MCF 10A (cell line): ENCODE measurements around the gene AP1G2. TPM values are rescaled to one million over a fixed set of nuclear protein-coding genes. Genes with fewer than 3 reads are reported as not detected.

ENCODE experiments used
- BruUV-seq: library from RNA; stranded (reverse); fragments of 400-500 nt; replicated peaks from 2 replicates; lab custom pipeline; 2021; lab: Mats Ljungman, UMichigan
- CTCF ChIA-PET: fragments of 300-600 bp; sonication (Branson Sonifier 250); formaldehyde crosslinking; extraction: SDS; loops from one replicate; lab custom pipeline; 2021; ENCODE audit warnings: antibody characterized with exemption, inconsistent platforms; lab: Yijun Ruan, JAX
- POLR2A ChIA-PET: fragments of 300-600, 350-650 bp; sonication (Branson Sonifier 250); formaldehyde crosslinking; extraction: SDS; loops from one replicate; lab custom pipeline; 2020; ENCODE audit warnings: antibody characterized with exemption, inconsistent platforms; lab: Yijun Ruan, JAX
- DNase-seq: peaks from one replicate; pipeline ENCODE4 v3.0.0-alpha.2; 2018; ENCODE audit not compliant: unreplicated experiment
- H3K27ac Mint-ChIP-seq: one replicate; pipeline ENCODE4 v1.8.0; 2022; ENCODE audit warnings: mild to moderate bottlenecking, low read depth, mixed read lengths; ENCODE audit not compliant: unreplicated experiment
- H3K27me3 Mint-ChIP-seq: one replicate; pipeline ENCODE4 v1.8.0; 2022; ENCODE audit warnings: mixed read lengths; ENCODE audit not compliant: insufficient read depth, unreplicated experiment
- H3K36me3 Mint-ChIP-seq: one replicate; pipeline ENCODE4 v1.8.0; 2022; ENCODE audit warnings: mild to moderate bottlenecking, moderate library complexity, mixed read lengths; ENCODE audit not compliant: insufficient read depth, unreplicated experiment
- H3K4me1 Mint-ChIP-seq: one replicate; pipeline ENCODE4 v1.8.0; 2022; ENCODE audit warnings: mixed read lengths; ENCODE audit not compliant: insufficient read depth, unreplicated experiment
- H3K4me3 Mint-ChIP-seq: one replicate; pipeline ENCODE4 v1.8.0; 2022; ENCODE audit warnings: mild to moderate bottlenecking, moderate library complexity, mixed read lengths; ENCODE audit not compliant: unreplicated experiment
- H3K9me3 Mint-ChIP-seq: one replicate; pipeline ENCODE4 v1.8.0; 2022; ENCODE audit warnings: mixed read lengths; ENCODE audit not compliant: unreplicated experiment
- intact Hi-C: fragments of 100-400 bp; cut with micrococcal nuclease; formaldehyde crosslinking; loops from 2 replicates; pipeline ENCODE4 v1.14.1; 2022
- total RNA-seq: library from RNA; stranded (reverse); gene quantifications from 2 replicates; pipeline ENCODE4 v1.2.3, GENCODE V29; 2022
- TF ChIP-seq, protein P1 (sequence below): fragments of 200-600 bp; IDR thresholded peaks from one replicate; pipeline ENCODE4 v1.8.0; 2022; ENCODE audit warnings: antibody characterized with exemption, mild to moderate bottlenecking; ENCODE audit not compliant: unreplicated experiment

AP1G2 gene
- total RNA-seq, 1 experiment from 2014 or later, result 89.2 TPM

DNA sequence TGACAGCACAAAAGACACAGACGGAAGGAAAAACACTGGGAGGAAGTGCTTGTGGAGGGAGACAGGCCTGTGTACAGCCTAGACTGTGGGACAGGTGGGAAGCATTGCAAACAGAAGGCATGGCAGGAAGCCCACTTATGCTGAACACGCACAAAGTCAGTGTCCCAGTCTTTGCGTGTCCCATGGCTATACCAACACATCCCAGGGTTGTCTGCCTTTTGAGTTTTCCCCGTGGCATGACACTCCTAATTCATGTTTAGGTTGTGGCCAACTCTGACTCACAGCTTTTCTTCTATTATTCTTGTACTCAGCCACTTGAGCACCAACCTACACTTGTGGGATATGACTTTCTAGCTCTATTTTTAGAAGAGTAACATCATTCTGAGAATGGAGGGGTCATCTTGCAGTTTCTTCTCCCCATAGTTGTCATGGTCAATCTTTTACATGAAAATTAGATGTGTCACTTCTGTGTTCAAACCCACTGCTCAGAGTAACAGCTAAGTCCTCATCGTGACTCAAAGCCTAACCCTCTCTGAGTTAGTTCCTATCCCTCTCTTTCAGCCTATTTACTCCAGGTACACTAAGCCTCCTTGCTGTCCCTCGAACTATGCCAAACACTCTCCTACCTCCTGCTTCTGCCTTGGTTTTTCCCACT lies 38.5 kb upstream of the AP1G2 start:
- Mint-ChIP-seq H3K36me3 (no peaks in the 10 kb centered on the region), H3K9me3 (no peaks in the 10 kb centered on the region), H3K27ac (no peak overlapping the region), H3K4me3 (no peak overlapping the region), H3K4me1 (no peaks in the 10 kb centered on the region), H3K27me3 (peaks cover 14% of the 10 kb centered on the region)
- ChIA-PET CTCF (interaction anchor here (0.5 to 2.2 kb wide), 3 partner anchors 17 to 635 kb away, joined by 3 to 7 read pairs (median 4); no protein-coding TSS in a partner anchor), POLR2A (interaction anchor here (0.6 to 0.7 kb wide), 2 partner anchors 19 to 1093 kb away, joined by 3 read pairs; no protein-coding TSS in a partner anchor)
- BruUV-seq, result no TSS peak
- intact Hi-C loops, result no loop called here
- TF ChIP-seq, protein P1, sequence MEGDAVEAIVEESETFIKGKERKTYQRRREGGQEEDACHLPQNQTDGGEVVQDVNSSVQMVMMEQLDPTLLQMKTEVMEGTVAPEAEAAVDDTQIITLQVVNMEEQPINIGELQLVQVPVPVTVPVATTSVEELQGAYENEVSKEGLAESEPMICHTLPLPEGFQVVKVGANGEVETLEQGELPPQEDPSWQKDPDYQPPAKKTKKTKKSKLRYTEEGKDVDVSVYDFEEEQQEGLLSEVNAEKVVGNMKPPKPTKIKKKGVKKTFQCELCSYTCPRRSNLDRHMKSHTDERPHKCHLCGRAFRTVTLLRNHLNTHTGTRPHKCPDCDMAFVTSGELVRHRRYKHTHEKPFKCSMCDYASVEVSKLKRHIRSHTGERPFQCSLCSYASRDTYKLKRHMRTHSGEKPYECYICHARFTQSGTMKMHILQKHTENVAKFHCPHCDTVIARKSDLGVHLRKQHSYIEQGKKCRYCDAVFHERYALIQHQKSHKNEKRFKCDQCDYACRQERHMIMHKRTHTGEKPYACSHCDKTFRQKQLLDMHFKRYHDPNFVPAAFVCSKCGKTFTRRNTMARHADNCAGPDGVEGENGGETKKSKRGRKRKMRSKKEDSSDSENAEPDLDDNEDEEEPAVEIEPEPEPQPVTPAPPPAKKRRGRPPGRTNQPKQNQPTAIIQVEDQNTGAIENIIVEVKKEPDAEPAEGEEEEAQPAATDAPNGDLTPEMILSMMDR, result no peak
- no peak for DNase-seq

DNA sequence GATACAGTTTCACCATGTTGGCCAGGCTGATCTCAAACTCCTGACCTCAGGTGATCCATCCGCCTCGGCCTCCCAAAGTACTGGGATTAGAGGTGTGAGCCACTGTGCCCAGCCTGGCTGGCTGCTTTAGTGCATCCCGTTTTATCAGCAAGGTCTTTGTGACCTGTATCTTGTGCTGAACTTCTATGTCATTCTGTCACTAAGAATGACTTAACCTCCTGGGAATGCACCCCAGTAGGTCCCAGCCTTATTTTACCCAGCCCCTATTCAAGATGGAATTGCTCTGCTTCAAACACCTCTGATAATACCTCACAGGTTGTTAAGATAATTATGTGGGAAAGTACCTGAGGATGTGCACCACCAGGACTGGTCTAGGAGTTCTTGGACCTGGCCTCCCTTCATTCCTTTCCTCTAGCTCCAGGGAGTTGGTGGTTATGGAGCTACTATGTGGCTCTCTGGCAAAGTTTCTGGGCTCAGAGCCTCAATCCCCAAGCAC lies 37.1 kb upstream of the AP1G2 start:
- no peak for DNase-seq
- TF ChIP-seq, protein P1, result no peak
- ChIA-PET CTCF (interaction anchor here (2.2 kb wide), 1 partner anchor 27 kb away, joined by 7 read pairs; no protein-coding TSS in a partner anchor), POLR2A (no interaction called here)
- no peaks in the 10 kb centered on the region for H3K4me1 Mint-ChIP-seq
- H3K9me3 Mint-ChIP-seq, result no peaks in the 10 kb centered on the region
- intact Hi-C loops, result no loop called here
- H3K27ac Mint-ChIP-seq, result no peak overlapping the region
- no peaks in the 10 kb centered on the region for H3K36me3 Mint-ChIP-seq
- no peak overlapping the region for H3K4me3 Mint-ChIP-seq
- H3K27me3 Mint-ChIP-seq, result peaks cover 14% of the 10 kb centered on the region
- BruUV-seq, result no TSS peak

DNA sequence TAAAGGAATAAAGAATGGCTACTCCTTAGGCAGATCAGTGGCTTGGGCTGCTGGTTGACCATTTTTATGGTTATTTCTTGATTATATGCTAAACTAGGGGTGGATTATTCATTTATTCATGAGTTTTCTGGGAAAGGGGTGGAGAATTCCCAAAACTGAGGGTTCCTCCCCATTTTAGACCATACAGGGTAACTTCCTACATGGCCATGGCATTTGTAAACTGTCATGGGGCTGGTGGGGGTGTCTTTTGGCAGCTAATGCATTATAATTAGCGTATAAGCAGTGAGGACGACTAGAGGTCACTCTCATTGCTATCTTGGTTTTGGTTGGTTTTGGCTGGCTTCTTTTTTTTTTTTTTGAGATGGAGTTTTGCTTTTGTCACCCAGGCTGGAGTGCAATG lies 36.6 kb upstream of the AP1G2 start:
- Mint-ChIP-seq H3K9me3 (no peaks in the 10 kb centered on the region), H3K36me3 (no peaks in the 10 kb centered on the region), H3K4me1 (no peaks in the 10 kb centered on the region), H3K27me3 (peaks cover 8% of the 10 kb centered on the region), H3K4me3 (no peak overlapping the region), H3K27ac (no peak overlapping the region)
- intact Hi-C loops, result no loop called here
- ChIA-PET CTCF (no interaction called here), POLR2A (no interaction called here)
- DNase-seq, result no peak
- TF ChIP-seq, protein P1, result no peak
- BruUV-seq, result no TSS peak

DNA sequence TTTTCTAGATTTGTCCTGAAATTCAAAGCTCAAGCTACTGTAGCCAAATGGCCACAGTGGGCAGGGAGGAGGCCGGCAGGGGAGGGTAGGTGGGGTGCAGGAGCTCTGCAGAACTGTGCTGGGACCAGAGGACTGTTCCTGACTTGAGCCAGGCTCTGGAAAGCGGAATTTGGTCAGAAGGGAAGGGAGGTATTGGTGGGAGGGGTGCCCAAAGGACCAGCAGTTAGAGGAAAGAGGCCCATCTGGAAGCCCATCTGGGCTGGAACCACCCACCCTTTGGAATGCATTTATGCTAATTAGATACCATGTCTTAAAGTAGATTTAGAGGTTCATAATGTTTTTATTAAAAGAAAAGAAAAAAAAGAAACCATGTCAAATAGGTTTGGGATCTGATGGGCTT lies 35.5 kb upstream of the AP1G2 start:
- Mint-ChIP-seq H3K36me3 (no peaks in the 10 kb centered on the region), H3K9me3 (no peaks in the 10 kb centered on the region), H3K27ac (no peak overlapping the region), H3K4me3 (no peak overlapping the region), H3K27me3 (no peaks in the 10 kb centered on the region), H3K4me1 (no peaks in the 10 kb centered on the region)
- POLR2A ChIA-PET, result no interaction called here
- TF ChIP-seq, protein P1, result no peak
- no TSS peak for BruUV-seq
- CTCF ChIA-PET, result interaction anchor here (0.7 to 2.0 kb wide), 3 partner anchors 29 to 497 kb away, joined by 5 to 12 read pairs (median 5); no protein-coding TSS in a partner anchor
- no peak for DNase-seq
- intact Hi-C loops, result no loop called here
